ENCODE results near the gene BANP.
A peak's percentile ranks its signal among the peaks of the same experiment; 100 is the strongest.
"Not testable (repeated sequence)": the region's sequence is repeated elsewhere in the genome, so short reads cannot be mapped to it uniquely, and the experiment has no call there.

Gene BANP

DNA sequence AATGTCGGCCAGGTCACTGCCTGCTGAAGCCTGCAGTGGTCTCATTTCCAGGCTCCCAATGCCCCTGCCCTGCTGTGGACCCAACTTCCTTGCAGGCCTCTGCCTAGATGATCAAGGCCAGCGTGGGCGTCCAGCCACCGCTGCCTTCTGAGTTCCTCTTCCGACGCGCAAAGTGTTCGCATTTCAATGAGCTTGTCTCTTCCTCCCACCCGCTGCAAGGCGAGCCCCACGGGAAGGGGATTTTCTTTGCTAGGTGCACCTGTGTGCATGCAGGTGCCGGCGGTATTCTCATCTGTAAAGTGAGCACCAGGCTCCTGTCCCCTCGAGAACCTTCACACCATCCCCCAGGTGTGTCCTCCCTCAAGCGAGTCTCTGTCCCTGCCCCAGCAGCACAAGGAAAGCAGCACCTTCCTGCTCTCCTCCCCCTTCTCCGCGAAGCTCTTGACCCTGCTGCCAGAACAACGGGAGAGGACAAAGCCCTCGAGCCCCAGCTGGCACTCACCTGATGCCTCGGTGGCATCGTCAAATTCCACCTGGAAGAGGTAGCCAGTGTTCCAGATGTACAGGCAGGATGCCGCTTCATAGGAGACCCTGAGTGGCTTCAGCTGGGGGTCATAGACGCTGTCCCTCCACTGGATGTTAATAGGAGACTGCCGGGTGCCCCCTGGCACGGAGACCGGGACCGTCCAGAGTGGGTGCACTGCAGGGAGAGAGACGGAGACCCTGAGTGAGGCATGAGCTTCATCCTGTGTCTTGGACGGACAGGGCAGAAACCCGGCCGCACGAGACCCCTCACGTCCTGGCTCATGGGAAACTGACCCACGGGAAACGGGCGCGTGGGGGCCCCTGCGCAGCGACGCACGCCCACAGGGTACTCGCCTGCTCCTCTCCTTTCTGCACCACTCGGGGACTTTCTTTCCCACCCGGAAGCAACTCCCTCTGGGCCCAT lies 24.7 kb upstream of the BANP start:
- peak; percentile 50 to 53 for DNase-seq

DNA sequence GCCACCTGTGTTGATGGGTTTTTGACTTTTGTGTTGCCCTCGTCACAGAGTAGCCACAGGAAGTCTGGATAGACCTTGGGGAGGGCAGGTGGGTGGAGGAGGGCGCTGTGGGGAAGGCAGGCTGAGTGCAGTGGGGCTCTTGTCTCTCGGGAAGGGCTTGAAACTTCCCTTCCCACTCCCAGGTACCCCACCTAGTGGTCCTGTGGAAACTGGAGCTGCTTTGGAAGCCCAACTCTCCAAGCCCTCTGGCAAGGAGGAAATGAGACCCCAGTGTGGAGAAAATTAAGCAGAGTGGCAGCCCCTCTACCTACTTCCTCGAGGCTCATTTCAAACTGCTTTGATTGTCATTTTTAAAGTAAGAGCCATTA lies 24.1 kb upstream of the BANP start:
- no peak for DNase-seq

DNA sequence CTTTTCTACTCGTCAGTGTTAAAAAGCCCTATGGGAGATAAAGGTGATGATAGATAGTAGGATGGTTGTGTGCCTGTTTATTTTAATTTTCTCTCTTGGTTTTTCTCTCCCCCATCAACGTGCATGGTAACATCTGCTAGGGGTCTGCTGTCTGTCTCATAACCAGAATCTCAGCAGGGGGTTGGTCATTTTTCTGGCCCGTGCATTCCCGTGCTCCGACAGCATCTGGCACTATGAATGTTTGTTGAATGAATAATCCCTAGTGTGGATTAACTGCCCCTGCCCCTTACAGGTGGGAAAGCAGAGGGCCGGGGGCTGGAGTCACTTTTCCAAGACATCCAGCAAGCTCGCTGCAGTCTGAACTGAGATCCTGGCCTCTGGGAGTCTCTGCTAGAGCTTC lies 21.2 kb upstream of the BANP start:
- DNase-seq, result no peak

DNA sequence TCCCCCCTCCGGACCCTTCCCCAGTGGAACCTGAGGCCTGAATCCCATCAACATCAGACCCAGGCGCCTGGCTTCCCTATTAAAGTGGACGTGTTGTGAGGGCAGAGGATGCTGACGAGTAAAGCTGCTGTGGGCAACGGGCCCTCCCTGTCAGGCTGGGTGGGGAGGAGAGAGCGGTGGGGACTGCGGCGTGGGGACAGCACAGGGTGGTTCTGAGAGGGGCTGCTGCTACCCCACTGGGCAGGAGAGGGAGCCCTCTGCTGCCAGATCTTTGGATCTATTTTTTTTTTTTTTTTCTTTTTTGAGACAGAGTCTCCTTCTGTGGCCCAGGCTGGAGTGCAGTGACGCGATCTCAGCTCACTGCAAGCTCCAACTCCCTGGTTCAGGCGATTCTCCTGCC lies 20.8 kb upstream of the BANP start:
- no peak for DNase-seq

DNA sequence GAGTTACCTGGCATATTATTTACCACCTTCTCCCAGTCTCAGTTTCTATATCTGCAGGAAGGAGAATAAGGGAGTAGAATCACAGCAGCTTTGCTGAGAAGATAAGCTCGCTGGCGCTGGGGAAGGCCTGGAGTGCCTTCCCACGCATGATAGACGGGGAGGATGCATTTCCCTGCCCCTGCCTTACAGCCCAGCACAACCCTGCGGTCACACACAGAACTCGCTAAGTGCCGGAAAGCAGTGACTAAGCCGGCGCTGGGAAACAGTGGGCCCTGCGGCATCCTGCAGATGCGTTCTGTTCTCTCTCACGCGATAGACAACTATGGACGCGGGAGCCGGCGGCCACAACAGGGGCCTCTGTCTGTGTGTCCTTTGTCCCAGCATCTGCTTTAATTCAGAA lies 19.7 kb upstream of the BANP start:
- peak; percentile 43 to 45 for DNase-seq

DNA sequence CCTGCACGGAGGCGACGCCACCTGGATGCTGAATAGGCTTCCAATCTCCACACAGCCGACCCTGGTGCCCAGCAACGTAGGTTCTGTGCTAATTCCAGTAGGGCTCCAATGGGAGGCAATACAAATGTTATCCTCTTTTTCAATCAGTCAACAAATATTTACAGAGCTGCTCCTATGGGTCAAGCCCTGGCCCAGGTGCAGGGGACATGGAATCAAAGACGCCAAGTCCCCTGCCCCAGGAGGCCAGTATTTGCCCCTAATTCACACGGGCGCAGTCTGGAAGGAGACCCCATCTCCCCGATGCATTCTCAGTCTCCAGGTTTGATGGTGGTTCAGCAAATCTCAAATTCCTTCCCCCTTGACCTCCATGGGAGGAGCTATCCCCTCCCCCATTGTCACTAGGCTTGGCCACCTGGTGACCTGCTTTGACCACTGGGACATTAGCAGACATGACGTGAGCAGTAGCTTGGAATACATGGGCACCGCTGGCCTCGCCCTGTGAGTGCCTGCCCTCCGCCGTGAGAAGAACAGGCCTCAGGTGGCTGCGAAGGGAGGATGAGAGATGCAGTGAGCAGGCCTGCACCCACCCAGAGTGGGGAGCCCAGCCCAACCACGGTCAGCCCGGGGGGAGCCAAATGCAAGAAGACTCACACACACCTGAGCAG lies 18.6 kb upstream of the BANP start:
- not testable (repeated sequence) for DNase-seq

DNA sequence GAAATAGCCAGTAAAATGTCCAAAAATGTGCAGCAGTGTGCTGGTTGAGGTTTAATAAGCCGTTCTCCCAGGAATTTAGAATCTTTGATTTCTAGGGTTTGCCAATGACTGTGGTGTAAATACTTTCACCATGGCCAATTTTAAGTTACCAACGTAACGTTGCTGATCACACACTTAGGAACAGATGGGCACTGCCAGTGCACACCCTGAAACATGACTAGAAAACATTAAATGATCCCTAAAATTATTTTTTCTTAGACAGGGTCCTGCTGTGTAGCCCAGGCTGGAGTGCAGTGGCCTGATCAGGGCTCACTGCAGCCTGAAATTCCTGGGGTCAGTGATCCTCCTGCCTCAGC lies 18.1 kb upstream of the BANP start:
- DNase-seq, result no peak

DNA sequence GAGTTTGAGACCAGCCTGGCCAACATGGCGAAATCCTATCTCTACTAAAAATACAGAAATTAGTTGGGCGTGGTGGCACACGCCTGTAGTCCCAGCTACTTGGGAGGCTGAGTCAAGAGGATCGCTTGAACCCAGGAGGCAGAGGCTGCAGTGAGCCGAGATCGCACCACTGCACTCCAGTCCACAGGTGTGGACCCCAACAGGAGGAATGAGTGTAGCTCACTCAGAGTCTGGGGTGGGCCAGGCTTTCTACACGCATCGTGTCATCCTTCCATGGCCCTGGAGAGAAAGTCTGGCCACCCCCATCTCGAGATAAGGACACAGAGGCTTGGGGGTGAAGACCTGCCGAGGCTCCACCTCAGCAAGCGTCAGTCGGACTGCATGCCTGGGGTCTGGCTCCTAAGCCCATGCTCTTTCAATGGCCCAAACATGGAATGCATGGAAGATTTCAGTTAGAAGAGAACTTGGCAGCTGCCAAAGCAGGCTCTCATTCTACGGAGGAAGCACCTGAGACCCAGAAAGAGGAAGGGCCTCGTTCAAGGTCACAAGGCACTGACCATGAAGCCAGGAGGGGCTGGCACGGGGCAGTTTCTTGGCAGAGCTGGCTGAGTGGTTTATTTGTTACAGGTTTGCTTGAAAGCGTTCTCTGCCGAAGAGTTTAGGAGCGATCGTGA lies 16.3 kb upstream of the BANP start:
- DNase-seq, result not testable (repeated sequence)

DNA sequence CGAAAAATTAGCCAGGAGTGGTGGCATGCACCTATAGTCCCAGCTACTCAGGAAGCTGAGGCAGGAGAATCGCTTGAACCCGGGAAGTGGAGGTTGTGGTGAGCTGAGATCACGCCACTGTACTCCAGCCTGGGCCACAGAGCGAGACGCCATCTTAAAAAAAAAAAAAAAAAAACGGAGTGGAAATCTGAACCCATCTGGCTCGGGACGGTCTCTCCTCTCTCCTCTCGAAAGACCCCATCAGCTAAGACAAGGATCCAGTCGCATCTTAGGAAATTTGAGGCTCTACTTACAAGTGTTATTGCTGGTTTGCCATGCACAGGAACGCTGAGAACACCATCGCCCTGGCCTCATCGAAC lies 15.2 kb upstream of the BANP start:
- not testable (repeated sequence) for DNase-seq

DNA sequence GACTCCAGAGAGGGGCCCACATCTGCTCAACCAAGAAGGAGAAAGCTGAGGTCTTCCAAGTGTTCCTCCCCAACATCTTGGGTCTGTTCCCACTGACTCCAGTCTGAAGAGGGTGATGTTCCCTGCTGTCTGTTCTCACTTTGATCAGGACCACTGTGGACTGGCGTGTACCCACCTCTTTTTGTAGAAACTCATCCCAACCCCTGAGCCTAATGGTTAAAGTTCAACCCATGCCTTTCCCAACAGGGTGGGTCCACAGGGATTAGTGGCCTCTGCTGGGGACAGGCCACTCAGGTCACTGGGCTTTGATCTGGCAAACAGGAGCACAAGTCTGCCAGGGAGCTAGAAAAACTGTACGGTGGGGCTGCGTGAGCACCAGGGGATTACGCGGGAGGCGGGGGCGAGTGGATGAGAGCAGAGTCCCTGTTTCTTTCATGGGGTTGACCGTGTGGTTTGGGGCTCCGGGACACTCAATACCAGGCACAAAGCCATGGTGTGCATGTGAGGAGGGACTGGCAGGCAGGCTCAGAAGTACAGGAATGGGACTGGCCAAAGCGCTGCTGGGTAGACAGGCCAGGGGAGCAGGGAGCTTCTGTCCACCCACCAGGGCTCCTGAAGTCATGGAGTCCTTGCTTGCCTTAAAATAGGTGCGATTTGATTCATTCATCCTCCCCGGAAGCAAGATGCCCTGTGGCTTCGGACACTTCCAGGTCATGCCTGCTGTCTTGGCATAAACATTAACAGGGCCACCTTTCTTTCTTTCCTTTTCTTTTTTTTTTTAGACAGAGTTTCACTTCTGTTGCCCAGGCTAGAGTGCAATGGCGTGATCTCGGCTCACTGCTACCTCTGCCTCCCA lies 14.6 kb upstream of the BANP start, which contains the start of gene CA5A:
Gene CA5A, minus strand, starts transcription at position 155 of the 856 bp plus-strand sequence. Its CDS starts 79 bp downstream, at position 76.
- no peak for DNase-seq

DNA sequence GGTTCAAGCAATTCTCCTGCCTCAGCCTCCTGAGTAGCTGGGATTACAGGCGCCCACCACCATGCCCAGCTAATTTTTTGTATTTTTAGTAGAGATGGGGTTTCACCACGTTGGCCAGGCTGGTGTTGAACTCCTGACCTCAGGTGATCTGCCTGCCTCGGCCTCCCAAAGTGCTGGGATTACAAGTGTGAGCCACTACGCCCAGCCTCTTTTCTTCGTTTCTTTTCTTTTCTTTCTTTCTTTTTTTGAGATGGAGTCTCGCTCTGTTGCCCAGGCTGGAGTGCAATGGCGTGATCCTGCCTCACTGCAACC lies 14.0 kb upstream of the BANP start:
- DNase-seq, result not testable (repeated sequence)

DNA sequence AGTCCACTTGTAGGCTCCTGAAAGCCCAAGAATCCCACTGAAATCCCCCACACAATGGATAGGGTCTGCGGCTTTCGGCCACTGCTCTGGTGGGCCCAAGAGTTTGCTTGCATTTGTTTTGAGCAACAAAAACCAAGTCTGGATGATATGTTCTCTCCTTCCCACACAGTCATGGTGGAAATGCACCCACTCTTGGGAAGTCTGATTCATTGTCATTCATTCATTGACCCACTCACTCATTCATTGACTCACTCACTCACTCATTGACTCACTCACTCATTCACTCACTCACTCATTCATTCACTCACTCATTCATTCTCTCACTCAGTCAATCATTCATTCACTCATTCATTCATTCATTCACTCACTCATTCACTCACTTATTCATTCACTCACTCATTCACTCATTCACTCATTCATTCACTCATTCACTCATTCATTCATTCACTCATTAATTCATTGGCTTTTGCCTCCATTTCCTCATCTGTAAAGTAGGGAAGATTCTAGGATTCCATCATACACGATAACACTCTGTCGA lies 12.8 kb upstream of the BANP start:
- DNase-seq, result no peak

DNA sequence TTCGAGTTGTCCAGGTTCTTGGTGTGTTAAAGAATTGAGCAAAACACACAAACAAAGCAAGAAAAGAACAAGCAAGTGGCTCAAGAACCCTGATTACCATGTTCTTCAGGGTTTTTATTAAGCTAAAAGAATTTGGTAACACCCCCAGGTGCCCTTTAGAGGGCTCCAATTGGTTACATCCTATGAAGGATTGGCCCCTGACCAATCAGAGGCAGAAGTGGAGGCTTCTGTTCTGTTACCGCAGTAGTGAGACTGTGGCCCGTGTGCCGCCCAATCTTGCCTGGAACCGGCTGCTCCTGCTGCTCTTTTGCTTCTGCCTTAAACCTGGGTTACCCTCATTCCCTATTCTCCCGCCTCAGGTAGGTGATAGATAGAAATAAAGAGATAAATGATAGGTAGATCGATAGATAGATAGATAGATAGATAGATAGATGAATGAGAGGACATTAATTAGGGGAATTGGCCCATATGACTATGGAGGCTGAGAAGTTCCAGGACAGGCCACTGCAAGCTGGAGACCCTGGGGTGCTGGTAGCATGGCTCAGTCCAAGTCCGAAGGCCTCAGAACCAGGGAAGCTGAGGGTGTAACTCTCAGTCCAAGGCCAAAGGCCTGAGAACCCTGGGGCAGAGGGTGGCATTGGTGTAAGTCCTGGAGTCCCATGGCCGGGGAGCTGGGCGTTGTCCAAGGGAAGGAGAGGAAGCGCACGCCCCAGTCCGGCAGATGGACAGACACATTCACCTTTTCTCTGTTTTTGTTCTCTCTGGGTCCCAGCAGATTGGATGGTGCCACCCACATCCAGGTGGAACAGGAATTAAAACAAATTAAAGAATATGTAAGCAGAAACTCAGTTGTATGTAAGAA lies 11.4 kb upstream of the BANP start:
- DNase-seq, result no peak

DNA sequence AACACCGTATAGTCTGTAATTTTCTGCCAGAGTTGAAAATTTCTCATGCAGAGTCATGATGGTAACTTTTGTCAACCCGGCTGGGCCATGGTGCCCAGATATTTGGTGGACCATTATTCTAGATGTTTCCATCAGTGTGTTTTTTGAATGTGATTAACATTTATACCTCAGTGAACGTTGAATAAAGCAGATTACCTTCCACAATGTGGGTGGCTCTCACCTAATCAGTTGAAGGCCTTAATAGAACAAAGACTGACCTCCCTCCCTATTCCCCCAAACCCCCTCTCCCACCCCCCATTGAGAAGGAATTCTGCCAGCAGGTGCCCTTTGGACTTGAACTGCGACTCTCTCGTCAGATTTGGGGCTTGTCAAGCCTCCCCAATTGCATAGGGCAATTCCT lies 8.6 kb upstream of the BANP start:
- no peak for DNase-seq

DNA sequence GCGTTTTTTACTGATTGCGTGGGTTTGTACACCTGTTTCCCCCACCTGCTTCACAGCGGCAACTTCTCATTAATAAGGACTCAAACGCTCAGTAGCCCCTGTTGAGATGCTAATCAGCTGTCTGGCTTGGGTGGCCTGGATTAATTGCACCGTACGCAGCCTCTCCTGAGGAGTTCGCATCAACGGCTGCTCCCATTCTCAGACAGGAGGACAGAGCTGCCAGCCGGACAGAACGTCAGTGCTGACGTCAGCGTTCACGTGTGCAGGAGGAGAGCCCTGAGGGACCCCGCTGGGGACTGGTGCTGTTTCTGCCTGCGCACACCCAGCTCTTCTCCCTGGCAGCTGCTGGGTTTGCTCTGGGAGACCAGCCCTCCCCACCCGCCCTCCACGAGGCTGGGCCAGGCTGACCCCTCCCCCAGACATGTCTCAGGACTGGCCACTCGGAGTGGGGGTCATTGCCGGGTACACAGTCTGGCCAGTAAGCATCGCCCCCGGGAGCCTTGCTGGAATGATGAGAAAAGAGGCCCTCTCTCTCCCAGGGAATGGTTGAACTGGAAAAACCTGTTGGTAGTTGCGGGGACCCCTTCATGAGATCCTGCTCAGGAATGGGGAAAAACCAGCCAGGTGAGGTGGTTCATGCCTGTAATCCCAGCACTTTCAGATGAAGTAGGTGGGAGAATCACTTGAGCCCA lies 5.7 kb upstream of the BANP start:
- DNase-seq, result no peak

DNA sequence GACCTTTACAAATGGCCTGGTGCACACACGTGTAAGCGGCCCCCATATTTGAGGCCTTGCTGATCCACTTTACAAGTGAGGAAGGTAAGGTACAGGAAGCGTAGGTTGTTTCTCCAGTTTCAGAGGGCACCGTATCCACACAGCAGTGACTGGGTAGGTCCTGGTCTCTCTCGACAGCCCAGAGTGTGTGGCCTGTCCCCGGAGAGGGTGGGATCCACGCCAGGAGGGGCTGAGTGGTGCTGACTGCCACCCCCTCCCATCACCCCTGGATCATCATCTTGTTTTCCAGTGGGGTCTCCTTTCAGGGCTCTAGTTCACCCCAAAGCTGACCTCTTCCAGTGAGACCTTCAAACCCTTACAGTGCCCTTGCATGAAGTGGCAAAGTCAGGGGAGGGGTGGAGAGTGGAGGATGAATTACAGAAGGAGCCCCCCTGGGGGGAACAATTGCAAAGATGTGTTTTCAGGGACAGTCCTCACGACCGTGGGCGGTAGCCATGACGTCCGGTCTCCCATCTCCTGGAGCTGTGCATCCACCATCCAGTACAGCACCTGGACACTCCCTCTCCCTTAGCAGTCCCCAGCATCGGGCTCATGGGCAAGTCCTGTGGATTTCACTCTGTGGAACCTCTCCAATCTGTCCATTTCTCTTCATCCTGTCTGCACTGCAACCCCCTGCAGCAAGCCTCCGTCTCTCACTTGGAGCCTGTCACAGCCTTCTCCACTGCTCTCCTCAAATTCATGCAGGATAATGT lies 4.5 kb upstream of the BANP start:
- DNase-seq, result no peak

DNA sequence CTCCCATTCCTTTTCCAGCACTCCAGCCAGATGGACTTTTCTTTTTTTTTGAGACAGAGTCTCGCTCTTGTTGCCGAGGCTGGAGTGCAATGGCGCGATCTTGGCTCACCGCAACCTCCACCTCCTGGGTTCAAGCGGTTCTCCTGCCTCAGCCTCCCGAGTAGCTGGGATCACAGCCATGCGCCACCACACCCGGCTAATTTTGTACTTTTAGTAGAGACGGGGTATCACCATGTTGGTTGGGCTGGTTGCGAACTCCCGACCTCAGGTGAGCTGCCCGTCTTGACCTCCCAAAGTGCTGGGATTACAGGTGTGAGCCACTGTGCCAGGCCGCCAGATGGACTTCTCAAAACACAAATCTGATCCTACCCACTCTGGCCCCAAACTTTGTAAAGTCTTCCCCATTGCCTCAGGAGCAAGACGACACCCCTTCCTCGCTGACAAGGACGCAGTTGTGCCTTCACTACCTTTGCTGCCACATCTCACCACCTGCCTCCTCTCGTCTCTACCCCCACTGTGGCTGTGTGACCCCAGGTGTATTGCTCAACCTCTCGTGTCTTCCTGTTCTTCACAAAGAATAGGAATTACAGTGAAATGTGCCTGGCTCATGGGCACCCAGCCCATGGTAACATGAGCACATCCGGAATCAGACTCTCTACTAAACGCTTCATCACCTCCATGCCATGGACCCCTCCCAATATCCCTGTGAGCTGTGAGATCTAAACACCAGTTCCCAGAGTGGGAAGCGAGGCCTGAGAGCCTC lies 3.7 kb upstream of the BANP start:
- DNase-seq, result no peak

DNA sequence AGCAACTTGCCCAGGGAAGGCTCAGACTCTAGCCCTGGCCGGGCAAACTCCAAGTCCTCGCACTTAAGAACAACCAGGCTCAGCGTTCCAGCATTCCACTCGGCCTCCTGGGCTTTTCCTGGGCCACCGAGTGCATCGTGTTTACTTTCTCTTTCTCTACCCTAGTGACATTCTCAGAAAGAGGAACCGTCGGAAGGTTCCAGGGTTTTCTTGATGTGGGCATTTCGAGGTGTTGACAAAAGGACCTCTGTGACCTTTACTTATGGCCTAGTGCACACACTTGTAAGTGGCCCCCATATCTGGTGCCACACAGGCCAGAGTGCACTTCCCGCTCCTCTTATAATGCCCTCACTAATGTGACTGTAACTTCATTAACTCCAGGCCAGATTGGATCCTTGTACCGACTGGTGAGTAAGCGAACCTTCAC lies 3.1 kb upstream of the BANP start:
- DNase-seq, result no peak

DNA sequence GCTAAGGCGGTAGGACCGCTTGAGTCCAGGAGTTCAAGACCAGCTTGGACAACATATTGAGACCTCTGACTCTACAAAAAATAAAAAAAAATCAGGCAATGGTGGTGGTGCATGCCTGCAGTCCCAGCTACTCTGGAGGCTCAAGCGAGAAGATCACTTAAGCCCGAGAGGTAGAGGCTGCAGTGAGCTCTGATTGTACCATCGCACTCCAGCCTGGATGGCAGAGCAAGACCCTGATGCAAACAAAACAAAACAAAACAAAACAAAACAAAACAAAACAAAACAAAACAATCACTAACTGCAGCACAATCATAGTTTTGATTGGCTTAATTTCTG lies 2.5 kb upstream of the BANP start:
- DNase-seq, result no peak

Measured in activated T-cell treated with anti-CD3 and anti-CD28 coated beads, Interleukin-2, amount 50 U/mL, for 48 hours (primary cell).